CD8-positive, alpha-beta memory T cell (primary cell): ENCODE measurements around the gene PAN3. TPM values are rescaled to one million over a fixed set of nuclear protein-coding genes. Genes with fewer than 3 reads are reported as not detected.

Experiments used
- CTCF ChIA-PET: fragments of 350-600 bp; sonication (Branson Sonifier 250); formaldehyde crosslinking; loops from one replicate; lab custom pipeline; 2021; ENCODE audit warnings: antibody characterized with exemption; lab: Charles Lee
- POLR2A ChIA-PET: fragments of 350-600 bp; sonication (Branson Sonifier 250); formaldehyde crosslinking; loops from one replicate; lab custom pipeline; 2021; ENCODE audit warnings: antibody characterized with exemption; lab: Charles Lee
- DNase-seq, 5 donors: peaks; one replicate each; pipeline versions ENCODE4 v3.0.0 to v3.0.0-alpha.2; 2020 to 2022; ENCODE audit warnings: mixed read lengths in 1 of 5
- H3K27ac ChIP-seq: one replicate; pipeline ENCODE4 v1.7.0; 2013; ENCODE audit warnings: low read depth, mild to moderate bottlenecking, low read length, moderate library complexity
- H3K27me3 ChIP-seq: 2 replicates; pipeline ENCODE4 v1.7.0; 2013; ENCODE audit warnings: low read length, mild to moderate bottlenecking; ENCODE audit not compliant: insufficient read depth, poor library complexity, severe bottlenecking
- H3K36me3 ChIP-seq: 2 replicates; pipeline ENCODE4 v1.7.0; 2013; ENCODE audit warnings: mild to moderate bottlenecking, low read length, moderate library complexity; ENCODE audit not compliant: insufficient read depth
- H3K4me1 ChIP-seq: 2 replicates; pipeline ENCODE4 v1.7.0; 2013; ENCODE audit warnings: mild to moderate bottlenecking, low read length, moderate library complexity; ENCODE audit not compliant: insufficient read depth
- H3K4me3 ChIP-seq: 2 replicates; pipeline ENCODE4 v1.7.0; 2013; ENCODE audit warnings: mild to moderate bottlenecking, low read length
- H3K9me3 ChIP-seq: 2 replicates; pipeline ENCODE4 v1.7.0; 2013; ENCODE audit warnings: mild to moderate bottlenecking, low read length
- H3K27ac Mint-ChIP-seq, 8 donors: one replicate each; pipeline ENCODE4 v1.8.0; 2020 to 2021; ENCODE audit warnings: mixed read lengths in 8 of 8, mild to moderate bottlenecking in 6 of 8, inconsistent platforms in 3 of 8, moderate library complexity in 3 of 8
- H3K27me3 Mint-ChIP-seq, 2 donors: one replicate each; pipeline ENCODE4 v1.8.0; 2020 to 2021; ENCODE audit warnings: mixed read lengths in 2 of 2, mild to moderate bottlenecking in 1 of 2, moderate library complexity in 1 of 2
- H3K36me3 Mint-ChIP-seq, 3 donors: one replicate each; pipeline ENCODE4 v1.8.0; 2020 to 2021; ENCODE audit warnings: mixed read lengths in 3 of 3, inconsistent platforms in 1 of 3, mild to moderate bottlenecking in 1 of 3
- H3K4me1 Mint-ChIP-seq, 3 donors: one replicate each; pipeline ENCODE4 v1.8.0; 2020 to 2021; ENCODE audit warnings: mixed read lengths in 3 of 3, inconsistent platforms in 1 of 3, mild to moderate bottlenecking in 1 of 3
- H3K4me3 Mint-ChIP-seq, 7 donors: one replicate each; pipeline ENCODE4 v1.8.0; 2020 to 2021; ENCODE audit warnings: mixed read lengths in 7 of 7, mild to moderate bottlenecking in 6 of 7, moderate library complexity in 4 of 7, inconsistent platforms in 2 of 7
- H3K9me3 Mint-ChIP-seq, 5 donors: one replicate each; pipeline ENCODE4 v1.8.0; 2020 to 2022; ENCODE audit warnings: mixed read lengths in 5 of 5, mild to moderate bottlenecking in 3 of 5, moderate library complexity in 2 of 5, inconsistent platforms in 1 of 5
- polyA plus RNA-seq: library from polyadenylated mRNA; unstranded; fragments of 300-500 nt; fragmentation: Illumina TruSeq; gene quantifications from one replicate; pipeline ENCODE4 v1.2.3, GENCODE V29; 2021
- total RNA-seq, 2 experiments: library from RNA; stranded (reverse); gene quantifications; one replicate each; pipeline ENCODE4 v1.2.3, GENCODE V29; 2021

PAN3 gene
- total and polyA plus RNA-seq, 3 experiments from 2014 or later, result 5.3 to 33.3 (median 33.1) TPM

- no peak overlapping the region for H3K27ac Mint-ChIP-seq
- no peaks in the 10 kb centered on the region for H3K9me3 Mint-ChIP-seq
- H3K27me3 Mint-ChIP-seq, result peaks cover 10 to 29% of the 10 kb centered on the region in 2 donors
- Histone ChIP-seq H3K36me3 (no peaks in the 10 kb centered on the region), H3K9me3 (no peaks in the 10 kb centered on the region), H3K27me3 (no peaks in the 10 kb centered on the region), H3K4me1 (no peaks in the 10 kb centered on the region), H3K27ac (no peak overlapping the region), H3K4me3 (no peak overlapping the region)
- H3K36me3 Mint-ChIP-seq, result no peaks in the 10 kb centered on the region
- H3K4me1 Mint-ChIP-seq, result peaks cover 0 to 5% (median 0%) of the 10 kb centered on the region in 3 donors
- H3K4me3 Mint-ChIP-seq, result no peak overlapping the region
- CTCF ChIA-PET, result no interaction called here
- POLR2A ChIA-PET, result no interaction called here
- no peak for DNase-seq
Observed at GRCh38 chr13:28342251-28342650, 203.9 kb downstream of the PAN3 start.

- Histone ChIP-seq H3K9me3 (no peaks in the 10 kb centered on the region), H3K27ac (no peak overlapping the region), H3K27me3 (no peaks in the 10 kb centered on the region), H3K4me1 (peaks cover 5% of the 10 kb centered on the region), H3K4me3 (no peak overlapping the region), H3K36me3 (no peaks in the 10 kb centered on the region)
- Mint-ChIP-seq H3K4me3 (no peak overlapping the region), H3K27me3 (peaks cover 7 to 22% of the 10 kb centered on the region in 2 donors), H3K36me3 (no peaks in the 10 kb centered on the region), H3K27ac (no peak overlapping the region), H3K9me3 (no peaks in the 10 kb centered on the region), H3K4me1 (peaks cover 3 to 16% (median 5%) of the 10 kb centered on the region in 3 donors)
- no peak for DNase-seq
- CTCF ChIA-PET, result no interaction called here
- POLR2A ChIA-PET, result no interaction called here
Observed at GRCh38 chr13:28344163-28344562, 205.8 kb downstream of the PAN3 start.

Other genes with a start within 250 kb of the PAN3 start
- not detected for gene PDX1, start 218.5 kb upstream of the PAN3 start, total RNA-seq
- gene PDX1, start 218.5 kb upstream of the PAN3 start, polyA plus RNA-seq, result not detected
- not detected for gene CDX2, start 169.2 kb upstream of the PAN3 start, total RNA-seq
- not detected for gene CDX2, start 169.2 kb upstream of the PAN3 start, polyA plus RNA-seq
- gene URAD, start 149.9 kb upstream of the PAN3 start, total RNA-seq, result not detected
- not detected for gene URAD, start 149.9 kb upstream of the PAN3 start, polyA plus RNA-seq
- under 1 TPM in 1 of 2 experiments, not detected in 1; 0.07 TPM for gene FLT3, start 38.0 kb upstream of the PAN3 start, total RNA-seq
- gene FLT3, start 38.0 kb upstream of the PAN3 start, polyA plus RNA-seq, result not detected